DOHH2 (cell line): Measurements from ENCODE around the gene CFAP43.
A peak's percentile ranks its signal among the peaks of the same experiment; 100 is the strongest.

Experiments
- H3F3A ChIP-seq: fragments of 200-600 bp; sonication (generic), shearing (Covaris generic); 2 replicates; pipeline ENCODE4 v1.6.0; 2016; ENCODE audit warnings: antibody characterized with exemption, mild to moderate bottlenecking; ENCODE audit not compliant: control insufficient read depth, insufficient read depth
- H3K27ac ChIP-seq: fragments of 200-600 bp; sonication (generic); 2 replicates; pipeline ENCODE4 v1.5.1; 2014; ENCODE audit warnings: low read depth, mild to moderate bottlenecking, low read length, moderate library complexity
- H3K27me3 ChIP-seq: fragments of 200-600 bp; sonication (generic); 2 replicates; pipeline ENCODE4 v1.6.1; 2014; ENCODE audit warnings: mild to moderate bottlenecking, low read length, mixed read lengths; ENCODE audit not compliant: control insufficient read depth
- H3K36me3 ChIP-seq: fragments of 200-600 bp; sonication (generic); 2 replicates; pipeline ENCODE4 v1.6.1; 2014; ENCODE audit warnings: mild to moderate bottlenecking, low read length, moderate library complexity, mixed read lengths; ENCODE audit not compliant: control insufficient read depth
- H3K4me1 ChIP-seq: fragments of 200-600 bp; sonication (generic); 2 replicates; pipeline ENCODE4 v1.6.1; 2014; ENCODE audit warnings: mild to moderate bottlenecking, low read length, mixed read lengths; ENCODE audit not compliant: control insufficient read depth
- H3K4me2 ChIP-seq: fragments of 200-600 bp; sonication (generic); 2 replicates; pipeline ENCODE4 v1.6.0; 2014; ENCODE audit warnings: mild to moderate bottlenecking, low read length, moderate library complexity
- H3K4me3 ChIP-seq: fragments of 200-600 bp; sonication (generic); 2 replicates; pipeline ENCODE4 v1.5.1; 2014; ENCODE audit warnings: mild to moderate bottlenecking, low read length, mixed read lengths
- H3K79me2 ChIP-seq: fragments of 200-600 bp; sonication (generic); 2 replicates; pipeline ENCODE4 v1.6.1; 2014; ENCODE audit warnings: mild to moderate bottlenecking, low read length, mixed read lengths; ENCODE audit not compliant: control insufficient read depth
- H3K9me2 ChIP-seq: fragments of 200-600 bp; sonication (generic); replicated peaks from 2 replicates; pipeline ENCODE4 v1.6.1; 2014; ENCODE audit warnings: mild to moderate bottlenecking, low read length, mixed read lengths; ENCODE audit not compliant: control insufficient read depth
- H3K9me3 ChIP-seq: fragments of 200-600 bp; sonication (generic); 2 replicates; pipeline ENCODE4 v1.6.1; 2014; ENCODE audit warnings: antibody characterized with exemption, low read length, mixed read lengths; ENCODE audit not compliant: control insufficient read depth, insufficient read depth
- H4K20me1 ChIP-seq: fragments of 200-600 bp; sonication (generic); 2 replicates; pipeline ENCODE4 v1.6.0; 2014; ENCODE audit warnings: low read depth, mild to moderate bottlenecking, antibody characterized with exemption, low read length, moderate library complexity; ENCODE audit not compliant: control insufficient read depth, insufficient read depth
- CTCF ChIP-seq: fragments of 200-600 bp; sonication (generic); IDR thresholded peaks from one replicate; pipeline ENCODE4 v1.5.1; 2014; ENCODE audit warnings: antibody characterized with exemption, mild to moderate bottlenecking, low read depth, low read length; ENCODE audit not compliant: poor library complexity, severe bottlenecking
- EZH2phosphoT487 ChIP-seq: fragments of 200-600 bp; sonication (generic); IDR thresholded peaks from 2 replicates; pipeline ENCODE4 v1.6.1; 2017; ENCODE audit warnings: borderline replicate concordance, mild to moderate bottlenecking, antibody characterized with exemption, low read length, moderate library complexity, mixed read lengths

The CFAP43 gene

DNA sequence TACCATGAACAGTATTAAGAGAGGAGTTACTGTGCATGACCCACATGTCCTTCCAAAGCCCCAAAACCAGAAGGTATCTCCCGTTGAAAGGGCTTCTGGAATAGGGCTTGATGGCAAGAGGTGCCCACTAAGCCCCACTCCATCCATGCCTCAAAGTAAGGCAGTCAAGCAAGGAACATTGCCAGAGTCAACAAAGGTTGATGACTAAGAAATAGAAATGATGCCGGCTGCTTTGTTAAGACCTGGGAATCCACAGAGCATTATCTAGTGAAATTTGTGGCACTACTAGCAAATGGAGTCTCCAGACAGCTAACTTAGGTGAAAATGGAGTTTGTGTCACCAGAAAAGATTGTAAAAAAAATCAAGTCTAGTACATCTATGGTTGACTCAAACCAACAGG is 104.0 kb downstream of the CFAP43 start:
- H3K4me1 ChIP-seq: peaks cover 7% of the 10 kb centered on the region
- H4K20me1 ChIP-seq: no peaks in the 10 kb centered on the region
- no peak overlapping the region for H3K27ac ChIP-seq
- no peak overlapping the region for H3K4me3 ChIP-seq
- H3K27me3 ChIP-seq: peaks cover 7% of the 10 kb centered on the region
- peaks cover 21% of the 10 kb centered on the region for H3K36me3 ChIP-seq
- no peaks in the 10 kb centered on the region for H3K9me3 ChIP-seq
- peaks cover 1% of the 10 kb centered on the region; the same call in 1 of the 2 replicates for H3F3A ChIP-seq
- H3K9me2 ChIP-seq: no peaks in the 10 kb centered on the region
- H3K79me2 ChIP-seq: peaks cover 6% of the 10 kb centered on the region
- no peak overlapping the region for H3K4me2 ChIP-seq
- TF ChIP-seq EZH2phosphoT487 (no peak), CTCF (no peak)

DNA sequence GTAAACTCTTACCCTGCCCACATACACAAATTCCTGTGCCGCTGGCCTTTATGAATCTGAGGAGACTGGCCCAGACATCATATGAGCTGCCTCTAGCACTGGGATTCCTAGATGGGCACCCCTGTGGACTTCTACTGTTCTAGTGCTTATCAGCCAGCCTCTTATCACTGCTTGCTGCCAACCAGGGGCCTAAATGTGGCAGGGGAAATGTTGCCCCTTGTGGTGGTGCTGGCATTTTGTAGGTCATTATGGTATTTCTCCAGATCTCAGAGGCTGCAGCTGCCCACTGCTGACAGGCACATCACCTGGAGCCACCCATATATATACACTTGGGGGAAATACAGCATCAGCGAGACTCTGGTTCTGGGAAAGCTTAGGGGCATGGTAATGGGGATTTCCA is 104.8 kb downstream of the CFAP43 start:
- H3K79me2 ChIP-seq: peaks cover 14% of the 10 kb centered on the region
- H3K27me3 ChIP-seq: no peaks in the 10 kb centered on the region; the same call in 1 of the 2 replicates
- H3K9me2 ChIP-seq: no peaks in the 10 kb centered on the region
- TF ChIP-seq CTCF: peak; percentile 45
- no peak for TF ChIP-seq EZH2phosphoT487
- peaks cover 13% of the 10 kb centered on the region for H3K4me1 ChIP-seq
- H3K27ac ChIP-seq: no peak overlapping the region
- H4K20me1 ChIP-seq: no peaks in the 10 kb centered on the region
- no peaks in the 10 kb centered on the region for H3K9me3 ChIP-seq
- H3K4me3 ChIP-seq: no peak overlapping the region
- H3K36me3 ChIP-seq: peaks cover 22% of the 10 kb centered on the region
- H3K4me2 ChIP-seq: no peak overlapping the region
- peaks cover 5% of the 10 kb centered on the region; the same call in 1 of the 2 replicates for H3F3A ChIP-seq

DNA sequence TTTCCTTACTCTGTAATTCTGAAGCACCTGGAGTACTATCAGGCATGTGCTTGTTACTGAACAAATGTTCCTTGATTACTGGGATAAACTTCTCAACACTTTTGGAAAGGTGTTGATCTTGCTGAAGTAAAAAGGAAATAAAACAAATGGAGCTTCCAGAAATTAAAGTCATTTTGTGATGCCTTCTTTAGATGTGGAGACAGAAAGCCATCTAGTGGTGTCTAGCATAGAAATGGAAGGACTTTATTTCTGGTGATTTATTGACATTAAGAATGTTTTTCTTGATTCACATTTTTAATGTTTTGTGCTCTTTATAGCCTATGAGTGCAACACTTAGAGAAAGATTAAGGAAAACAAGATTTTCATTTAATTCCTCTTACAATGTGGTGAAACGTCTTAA is 108.8 kb downstream of the CFAP43 start:
- H3K36me3 ChIP-seq: peaks cover 25% of the 10 kb centered on the region
- H3K4me3 ChIP-seq: peak overlapping the region; percentile 95
- TF ChIP-seq EZH2phosphoT487: no peak
- peak; percentile 62 for TF ChIP-seq CTCF
- H3K4me1 ChIP-seq: peaks cover 30% of the 10 kb centered on the region
- peaks cover 5% of the 10 kb centered on the region; the same call in 1 of the 2 replicates for H3F3A ChIP-seq
- no peaks in the 10 kb centered on the region for H3K9me2 ChIP-seq
- H3K79me2 ChIP-seq: peaks cover 17% of the 10 kb centered on the region
- H4K20me1 ChIP-seq: no peaks in the 10 kb centered on the region
- no peaks in the 10 kb centered on the region for H3K9me3 ChIP-seq
- H3K27me3 ChIP-seq: no peaks in the 10 kb centered on the region
- peak overlapping the region; percentile 85 for H3K4me2 ChIP-seq
- H3K27ac ChIP-seq: peak overlapping the region; percentile 34; the same call in 1 of the 2 replicates
